Hepatocyte (in vitro differentiated cells): ENCODE data around the gene ACTR6.

ENCODE experiments used
- CTCF ChIP-seq: fragments of 200-600 bp; sonication (generic); IDR thresholded peaks from 2 replicates; pipeline ENCODE4 v1.5.1; 2016; ENCODE audit warnings: antibody characterized with exemption, mild to moderate bottlenecking; ENCODE audit not compliant: poor library complexity
- EZH2 ChIP-seq: fragments of 200-600 bp; sonication (generic); IDR thresholded peaks from 2 replicates; pipeline ENCODE4 v1.6.1; 2016; ENCODE audit warnings: antibody characterized with exemption, mild to moderate bottlenecking, borderline replicate concordance

GRCh38 chr12:100199023-100199346, 1.6 kb upstream of the ACTR6 start:
- TF ChIP-seq CTCF (no peak), EZH2 (no peak)
